ENCODE measurements around the gene CNOT8. TPM values are rescaled to one million over a fixed set of nuclear protein-coding genes. Genes with fewer than 3 reads are reported as not detected.

Gene CNOT8
- total RNA-seq, 2 donors from 2014 or later = 44.6 to 48.8 TPM

- no peaks in the 10 kb centered on the region for H3K9me3 ChIP-seq (ENCODE audit: control insufficient read depth, low read length)
- H3K27ac ChIP-seq (ENCODE audit: low read depth, low read length) = no peak overlapping the region
- no peak overlapping the region for H3K9ac ChIP-seq (ENCODE audit: extremely low read depth, low read length, poor library complexity, severe bottlenecking)
- H3K36me3 Mint-ChIP-seq (ENCODE audit: low read depth) = peaks cover 61% of the 10 kb centered on the region
- H3K9me3 Mint-ChIP-seq = no peaks in the 10 kb centered on the region
- no peak overlapping the region for H3K27ac Mint-ChIP-seq
- H3K36me3 ChIP-seq (ENCODE audit: control insufficient read depth, insufficient read depth, low read length) = peaks cover 67% of the 10 kb centered on the region
- H3K4me1 Mint-ChIP-seq = no peaks in the 10 kb centered on the region
- no peak overlapping the region for H3K4me3 ChIP-seq (ENCODE audit: low read length)
- DNase-seq = no peak
- H3K4me3 Mint-ChIP-seq = no peak overlapping the region
- TF ChIP-seq, protein P1, sequence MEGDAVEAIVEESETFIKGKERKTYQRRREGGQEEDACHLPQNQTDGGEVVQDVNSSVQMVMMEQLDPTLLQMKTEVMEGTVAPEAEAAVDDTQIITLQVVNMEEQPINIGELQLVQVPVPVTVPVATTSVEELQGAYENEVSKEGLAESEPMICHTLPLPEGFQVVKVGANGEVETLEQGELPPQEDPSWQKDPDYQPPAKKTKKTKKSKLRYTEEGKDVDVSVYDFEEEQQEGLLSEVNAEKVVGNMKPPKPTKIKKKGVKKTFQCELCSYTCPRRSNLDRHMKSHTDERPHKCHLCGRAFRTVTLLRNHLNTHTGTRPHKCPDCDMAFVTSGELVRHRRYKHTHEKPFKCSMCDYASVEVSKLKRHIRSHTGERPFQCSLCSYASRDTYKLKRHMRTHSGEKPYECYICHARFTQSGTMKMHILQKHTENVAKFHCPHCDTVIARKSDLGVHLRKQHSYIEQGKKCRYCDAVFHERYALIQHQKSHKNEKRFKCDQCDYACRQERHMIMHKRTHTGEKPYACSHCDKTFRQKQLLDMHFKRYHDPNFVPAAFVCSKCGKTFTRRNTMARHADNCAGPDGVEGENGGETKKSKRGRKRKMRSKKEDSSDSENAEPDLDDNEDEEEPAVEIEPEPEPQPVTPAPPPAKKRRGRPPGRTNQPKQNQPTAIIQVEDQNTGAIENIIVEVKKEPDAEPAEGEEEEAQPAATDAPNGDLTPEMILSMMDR (conservative IDR thresholded peaks at IDR 0.05) = no peak
- WGBS, 2 experiments (ENCODE audit: insufficient coverage in 1 of 2, insufficient read length in 1 of 2) = 94 to 96% methylated on average over 3 to 4 of the region's 4 CpGs
- H3K4me1 ChIP-seq (ENCODE audit: control insufficient read depth, insufficient read depth, low read length) = no peaks in the 10 kb centered on the region
- no peaks in the 10 kb centered on the region for H3K27me3 ChIP-seq (ENCODE audit: control insufficient read depth, insufficient read depth, low read length, poor library complexity, severe bottlenecking)
- H3K27me3 Mint-ChIP-seq (ENCODE audit: insufficient read depth) = no peaks in the 10 kb centered on the region
These were observed 13.3 kb downstream of the CNOT8 start for GRCh38 chr5:154871734-154872133.

- TF ChIP-seq, protein P1 (conservative IDR thresholded peaks at IDR 0.05) = no peak
- Histone ChIP-seq H3K9me3 (ENCODE audit: control insufficient read depth, low read length) (peaks cover 20% of the 10 kb centered on the region), H3K4me1 (ENCODE audit: control insufficient read depth, insufficient read depth, low read length) (no peaks in the 10 kb centered on the region), H3K9ac (ENCODE audit: extremely low read depth, low read length, poor library complexity, severe bottlenecking) (no peak overlapping the region), H3K27me3 (ENCODE audit: control insufficient read depth, insufficient read depth, low read length, poor library complexity, severe bottlenecking) (no peaks in the 10 kb centered on the region), H3K4me3 (ENCODE audit: low read length) (no peak overlapping the region), H3K36me3 (ENCODE audit: control insufficient read depth, insufficient read depth, low read length) (peaks cover 67% of the 10 kb centered on the region), H3K27ac (ENCODE audit: low read depth, low read length) (no peak overlapping the region)
- H3K9me3 Mint-ChIP-seq = peaks cover 9% of the 10 kb centered on the region
- no peak overlapping the region for H3K4me3 Mint-ChIP-seq
- 92 to 100% methylated on average over 4 to 5 of the region's 5 CpGs for WGBS, 2 experiments (ENCODE audit: insufficient coverage in 1 of 2, insufficient read length in 1 of 2)
- peaks cover 69% of the 10 kb centered on the region for H3K36me3 Mint-ChIP-seq (ENCODE audit: low read depth)
- no peak overlapping the region for H3K27ac Mint-ChIP-seq
- peak; percentile 20 for DNase-seq
- H3K27me3 Mint-ChIP-seq (ENCODE audit: insufficient read depth) = no peaks in the 10 kb centered on the region
- no peaks in the 10 kb centered on the region for H3K4me1 Mint-ChIP-seq
These were observed 15.4 kb downstream of the CNOT8 start for GRCh38 chr5:154873791-154874331.

- TF ChIP-seq, protein P1 (conservative IDR thresholded peaks at IDR 0.05) = no peak
- H3K27me3 Mint-ChIP-seq (ENCODE audit: insufficient read depth) = no peaks in the 10 kb centered on the region
- 94 to 99% methylated on average over 12 to 14 of the region's 14 CpGs for WGBS, 2 experiments (ENCODE audit: insufficient coverage in 1 of 2, insufficient read length in 1 of 2)
- H3K27me3 ChIP-seq (ENCODE audit: control insufficient read depth, insufficient read depth, low read length, poor library complexity, severe bottlenecking) = no peaks in the 10 kb centered on the region
- peak; percentile 36 for DNase-seq
- peaks cover 25% of the 10 kb centered on the region for H3K9me3 Mint-ChIP-seq
- H3K9me3 ChIP-seq (ENCODE audit: control insufficient read depth, low read length) = peaks cover 36% of the 10 kb centered on the region
- H3K4me3 Mint-ChIP-seq = no peak overlapping the region
- no peak overlapping the region for H3K9ac ChIP-seq (ENCODE audit: extremely low read depth, low read length, poor library complexity, severe bottlenecking)
- no peak overlapping the region for H3K27ac ChIP-seq (ENCODE audit: low read depth, low read length)
- no peak overlapping the region for H3K4me3 ChIP-seq (ENCODE audit: low read length)
- H3K36me3 ChIP-seq (ENCODE audit: control insufficient read depth, insufficient read depth, low read length) = peaks cover 36% of the 10 kb centered on the region
- no peaks in the 10 kb centered on the region for H3K4me1 Mint-ChIP-seq
- H3K27ac Mint-ChIP-seq = no peak overlapping the region
- no peaks in the 10 kb centered on the region for H3K4me1 ChIP-seq (ENCODE audit: control insufficient read depth, insufficient read depth, low read length)
- H3K36me3 Mint-ChIP-seq (ENCODE audit: low read depth) = peaks cover 72% of the 10 kb centered on the region
These were observed 20.4 kb downstream of the CNOT8 start for GRCh38 chr5:154878642-154879335.

All from endodermal cell (in vitro differentiated cells).